ENCODE data around the gene GPR137B.

Gene GPR137B

GRCh38 chr1:236204656-236205055, 62.3 kb downstream of the GPR137B start:
- DNase-seq: peak; percentile 12

- DNase-seq: no peak
Measured at GRCh38 chr1:236206548-236206947, 64.2 kb downstream of the GPR137B start.

GRCh38 chr1:236207121-236207520, 64.8 kb downstream of the GPR137B start:
- DNase-seq: no peak

- DNase-seq: no peak
Measured at GRCh38 chr1:236207569-236207968, 65.2 kb downstream of the GPR137B start.

GRCh38 chr1:236209185-236209584, 66.8 kb downstream of the GPR137B start:
- DNase-seq: no peak

- no peak for DNase-seq
Measured at GRCh38 chr1:236209713-236210112, 67.4 kb downstream of the GPR137B start.

- DNase-seq: no peak
Measured at GRCh38 chr1:236211815-236212214, 69.5 kb downstream of the GPR137B start.

- DNase-seq: no peak
Measured at GRCh38 chr1:236213534-236213933, 71.2 kb downstream of the GPR137B start.

- no peak for DNase-seq
Measured at GRCh38 chr1:236214761-236215160, 72.4 kb downstream of the GPR137B start.

- DNase-seq: no peak
Measured at GRCh38 chr1:236220473-236220872, 78.1 kb downstream of the GPR137B start.

- no peak for DNase-seq
Measured at GRCh38 chr1:236222632-236223031, 80.3 kb downstream of the GPR137B start.

GRCh38 chr1:236228411-236228810, 86.1 kb downstream of the GPR137B start:
- DNase-seq: no peak

- DNase-seq: no peak
Measured at GRCh38 chr1:236235116-236235515, 92.8 kb downstream of the GPR137B start.

GRCh38 chr1:236239092-236239585, 96.8 kb downstream of the GPR137B start:
- DNase-seq: no peak

GRCh38 chr1:236240675-236241074, 98.3 kb downstream of the GPR137B start:
- no peak for DNase-seq

- no peak for DNase-seq
Measured at GRCh38 chr1:236242568-236242967, 100.2 kb downstream of the GPR137B start.

- peak; percentile 0 for DNase-seq
Measured at GRCh38 chr1:236247286-236247685, 104.9 kb downstream of the GPR137B start.

GRCh38 chr1:236251587-236251986, 109.2 kb downstream of the GPR137B start:
- DNase-seq: no peak

GRCh38 chr1:236253119-236253518, 110.8 kb downstream of the GPR137B start:
- no peak for DNase-seq

GRCh38 chr1:236253918-236254637, 111.7 kb downstream of the GPR137B start:
- DNase-seq: no peak

- DNase-seq: no peak
Measured at GRCh38 chr1:236257216-236257615, 114.9 kb downstream of the GPR137B start.

- no peak for DNase-seq
Measured at GRCh38 chr1:236258114-236258622, 115.8 kb downstream of the GPR137B start.
